Neural progenitor cell (in vitro differentiated cells): ENCODE results near the gene METTL1. TPM values are rescaled to one million over a fixed set of nuclear protein-coding genes. Genes with fewer than 3 reads are reported as not detected.

ENCODE experiments used
- DNase-seq: peaks from one replicate; pipeline ENCODE4 v3.0.0-alpha.2; 2016; ENCODE audit warnings: low spot score
- H2AFZ ChIP-seq: fragments of 200-600 bp; sonication (generic); replicated peaks from 2 replicates; pipeline ENCODE4 v1.6.1; 2016; ENCODE audit warnings: antibody characterized with exemption
- H3F3A ChIP-seq: fragments of 200-600 bp; sonication (generic); 2 replicates; pipeline ENCODE4 v1.6.1; 2016; ENCODE audit warnings: antibody characterized with exemption, low read depth
- H3K27ac ChIP-seq: fragments of 200-600 bp; sonication (generic); 2 replicates; pipeline ENCODE4 v1.5.1; 2016; ENCODE audit warnings: mild to moderate bottlenecking
- H3K27me3 ChIP-seq: fragments of 200-600 bp; sonication (generic); 2 replicates; pipeline ENCODE4 v1.6.1; 2016; ENCODE audit warnings: mild to moderate bottlenecking, moderate library complexity
- H3K36me3 ChIP-seq: fragments of 200-600 bp; sonication (generic); 2 replicates; pipeline ENCODE4 v1.5.1; 2016
- H3K4me1 ChIP-seq: fragments of 200-600 bp; sonication (generic); 2 replicates; pipeline ENCODE4 v1.6.1; 2016; ENCODE audit warnings: mixed run types
- H3K4me2 ChIP-seq: fragments of 200-600 bp; sonication (generic); 2 replicates; pipeline ENCODE4 v1.6.1; 2016
- H3K4me3 ChIP-seq: fragments of 200-600 bp; sonication (generic); 2 replicates; pipeline ENCODE4 v1.5.1; 2016
- H3K79me2 ChIP-seq: fragments of 200-600 bp; sonication (generic); 2 replicates; pipeline ENCODE4 v1.6.1; 2016; ENCODE audit warnings: low read depth
- H3K9ac ChIP-seq: fragments of 200-600 bp; sonication (generic); 2 replicates; pipeline ENCODE4 v1.6.1; 2016
- H3K9me3 ChIP-seq: fragments of 200-600 bp; sonication (generic); 2 replicates; pipeline ENCODE4 v1.5.1; 2016; ENCODE audit warnings: low read depth
- H4K20me1 ChIP-seq: fragments of 200-600 bp; sonication (generic); 2 replicates; pipeline ENCODE4 v1.6.1; 2016; ENCODE audit warnings: low read depth
- H3K27ac Mint-ChIP-seq: 3 replicates; pipeline ENCODE4 v1.8.0; 2021; ENCODE audit warnings: mixed read lengths
- H3K27me3 Mint-ChIP-seq: 2 replicates; pipeline ENCODE4 v1.8.0; 2022; ENCODE audit warnings: low read depth, mild to moderate bottlenecking, inconsistent platforms, moderate library complexity, mixed read lengths; ENCODE audit not compliant: insufficient read depth
- H3K36me3 Mint-ChIP-seq: 3 replicates; pipeline ENCODE4 v1.8.0; 2021; ENCODE audit warnings: mixed read lengths
- H3K4me1 Mint-ChIP-seq: 3 replicates; pipeline ENCODE4 v1.8.0; 2021; ENCODE audit warnings: mixed read lengths
- H3K4me3 Mint-ChIP-seq: 3 replicates; pipeline ENCODE4 v1.8.0; 2021; ENCODE audit warnings: mild to moderate bottlenecking, moderate library complexity, mixed read lengths
- H3K9me3 Mint-ChIP-seq: 3 replicates; pipeline ENCODE4 v1.8.0; 2020; ENCODE audit warnings: mixed read lengths
- CTCF ChIP-seq: fragments of 200-600 bp; sonication (generic); IDR thresholded peaks from 2 replicates; pipeline ENCODE4 v1.5.1; 2017; ENCODE audit warnings: antibody characterized with exemption, mild to moderate bottlenecking
- EZH2 ChIP-seq: fragments of 200-600 bp; sonication (generic); IDR thresholded peaks from 2 replicates; pipeline ENCODE4 v1.6.1; 2017; ENCODE audit warnings: antibody characterized with exemption, mild to moderate bottlenecking, moderate library complexity
- EZH2phosphoT487 ChIP-seq: fragments of 200-600 bp; sonication (generic); IDR thresholded peaks from 2 replicates; pipeline ENCODE4 v1.6.1; 2017; ENCODE audit warnings: antibody characterized with exemption
- total RNA-seq: library from RNA; depleted of rRNA; stranded (reverse); fragments of >200 nt; gene quantifications from 2 replicates; pipeline ENCODE4 v1.2.3, GENCODE V29; 2015; ENCODE audit warnings: low replicate concordance

The METTL1 gene
- total RNA-seq, 1 donor from 2014 or later, result 5.6 TPM

GRCh38 chr12:57782608-57783465, 10.9 kb upstream of the METTL1 start, which contains the start of gene TSFM:
TSFM (plus strand) TSS chr12:57782787; CDS start chr12:57782802, 15 bp downstream.
- Histone ChIP-seq H3K27ac (no peak within 1 kb of the TSS), H3K4me2 (peak within 1 kb of the TSS; percentile 83), H4K20me1 (no peaks in the 10 kb centered on the region), H2AFZ (peak within 1 kb of the TSS; percentile 60), H3K4me3 (peak within 1 kb of the TSS; percentile 84), H3K4me1 (no peaks in the 10 kb centered on the region), H3F3A (peaks cover 19% of the 10 kb centered on the region), H3K9ac (peak within 1 kb of the TSS; percentile 80), H3K79me2 (peaks cover 20% of the 10 kb centered on the region), H3K36me3 (no peaks in the 10 kb centered on the region), H3K9me3 (no peaks in the 10 kb centered on the region), H3K27me3 (no peaks in the 10 kb centered on the region)
- TF ChIP-seq EZH2phosphoT487, result no peak
- TF ChIP-seq EZH2, result no peak
- TF ChIP-seq CTCF, result peak; percentile 93
- Mint-ChIP-seq H3K36me3 (peaks cover 10% of the 10 kb centered on the region), H3K4me3 (peak within 1 kb of the TSS; percentile 99), H3K4me1 (peaks cover 11% of the 10 kb centered on the region), H3K27ac (peak within 1 kb of the TSS; percentile 91), H3K27me3 (peaks cover 5% of the 10 kb centered on the region), H3K9me3 (no peaks in the 10 kb centered on the region)
- DNase-seq, result peak; percentile 97

- Histone ChIP-seq H3K9ac (no peak overlapping the region), H3K79me2 (peaks cover 20% of the 10 kb centered on the region), H3K36me3 (no peaks in the 10 kb centered on the region), H2AFZ (no peak overlapping the region), H3K27me3 (no peaks in the 10 kb centered on the region), H3K4me3 (no peak overlapping the region), H3K9me3 (no peaks in the 10 kb centered on the region), H3K4me1 (no peaks in the 10 kb centered on the region), H3F3A (peaks cover 19% of the 10 kb centered on the region), H4K20me1 (no peaks in the 10 kb centered on the region), H3K4me2 (no peak overlapping the region), H3K27ac (no peak overlapping the region)
- Mint-ChIP-seq H3K27me3 (peaks cover 5% of the 10 kb centered on the region), H3K27ac (no peak overlapping the region), H3K36me3 (peaks cover 8% of the 10 kb centered on the region), H3K4me3 (peak overlapping the region; percentile 99), H3K4me1 (peaks cover 11% of the 10 kb centered on the region), H3K9me3 (no peaks in the 10 kb centered on the region)
- TF ChIP-seq CTCF (no peak), EZH2phosphoT487 (no peak), EZH2 (no peak)
- DNase-seq, result no peak
These were observed 10.3 kb upstream of the METTL1 start for GRCh38 chr12:57782243-57782607.

GRCh38 chr12:57781801-57782200, 9.9 kb upstream of the METTL1 start:
- H3K4me1 Mint-ChIP-seq, result peaks cover 11% of the 10 kb centered on the region

More at GRCh38 chr12:57781801-57782200, 9.9 kb upstream of the METTL1 start:
- Histone ChIP-seq H3F3A (peaks cover 19% of the 10 kb centered on the region), H3K9ac (no peak overlapping the region), H3K4me2 (no peak overlapping the region), H3K36me3 (no peaks in the 10 kb centered on the region), H3K79me2 (peaks cover 20% of the 10 kb centered on the region), H3K27me3 (no peaks in the 10 kb centered on the region), H3K27ac (no peak overlapping the region), H3K4me1 (no peaks in the 10 kb centered on the region), H3K9me3 (no peaks in the 10 kb centered on the region), H4K20me1 (no peaks in the 10 kb centered on the region), H2AFZ (no peak overlapping the region), H3K4me3 (no peak overlapping the region)
- TF ChIP-seq EZH2 (no peak), EZH2phosphoT487 (no peak), CTCF (no peak)
- no peaks in the 10 kb centered on the region for H3K9me3 Mint-ChIP-seq
- DNase-seq, result no peak
- no peak overlapping the region for H3K27ac Mint-ChIP-seq
- peaks cover 8% of the 10 kb centered on the region for H3K36me3 Mint-ChIP-seq
- no peak overlapping the region for H3K4me3 Mint-ChIP-seq
- H3K27me3 Mint-ChIP-seq, result peaks cover 5% of the 10 kb centered on the region
